H9 (cell line): ENCODE data around the gene CDC42EP1. TPM values are rescaled to one million over a fixed set of nuclear protein-coding genes. Genes with fewer than 3 reads are reported as not detected.

ENCODE experiments used
- DNase-seq: peaks from one replicate; pipeline ENCODE4 v3.0.0-alpha.2; 2017
- H2AFZ ChIP-seq: one replicate; pipeline ENCODE4 v1.6.1; 2013; ENCODE audit warnings: mild to moderate bottlenecking, low read length, control low read depth, moderate library complexity
- H2AK5ac ChIP-seq: 2 replicates; pipeline ENCODE4 v1.6.1; 2013; ENCODE audit warnings: low read length, control low read depth, mixed read lengths; ENCODE audit not compliant: insufficient read length
- H2BK120ac ChIP-seq: one replicate; pipeline ENCODE4 v1.6.1; 2013; ENCODE audit warnings: low read depth, mild to moderate bottlenecking, low read length, control low read depth, inconsistent platforms; ENCODE audit not compliant: poor library complexity, severe bottlenecking
- H2BK12ac ChIP-seq: 2 replicates; pipeline ENCODE4 v1.6.1; 2013; ENCODE audit warnings: low read length, control low read depth, mixed read lengths, low read depth; ENCODE audit not compliant: insufficient read length
- H2BK15ac ChIP-seq: 2 replicates; pipeline ENCODE4 v1.6.1; 2013; ENCODE audit warnings: low read depth, low read length, control low read depth
- H2BK20ac ChIP-seq: one replicate; pipeline ENCODE4 v1.6.1; 2013; ENCODE audit warnings: low read depth, mild to moderate bottlenecking, low read length, control low read depth, inconsistent platforms; ENCODE audit not compliant: poor library complexity, severe bottlenecking
- H2BK5ac ChIP-seq: 2 replicates; pipeline ENCODE4 v1.6.1; 2013; ENCODE audit warnings: low read length, control low read depth, mixed read lengths; ENCODE audit not compliant: insufficient read length
- H3K14ac ChIP-seq: 2 replicates; pipeline ENCODE4 v1.6.1; 2013; ENCODE audit warnings: low read length, control low read depth; ENCODE audit not compliant: insufficient read depth
- H3K18ac ChIP-seq: 2 replicates; pipeline ENCODE4 v1.6.1; 2013; ENCODE audit warnings: low read depth, mild to moderate bottlenecking, mixed read lengths, low read length, control low read depth; ENCODE audit not compliant: insufficient read length
- H3K23ac ChIP-seq: 2 replicates; pipeline ENCODE4 v1.6.1; 2013; ENCODE audit warnings: low read length, control low read depth, mixed read lengths, low read depth; ENCODE audit not compliant: insufficient read length
- H3K23me2 ChIP-seq: 2 replicates; pipeline ENCODE4 v1.6.1; 2013; ENCODE audit warnings: low read depth, mild to moderate bottlenecking, mixed read lengths, low read length, control low read depth; ENCODE audit not compliant: insufficient read length, poor library complexity, severe bottlenecking
- H3K27ac ChIP-seq: 2 replicates; pipeline ENCODE4 v1.5.1; 2013; ENCODE audit warnings: low read length, control low read depth, mixed read lengths, low read depth; ENCODE audit not compliant: insufficient read length
- H3K27me3 ChIP-seq: 2 replicates; pipeline ENCODE4 v1.6.1; 2013; ENCODE audit warnings: low read length, control low read depth, inconsistent platforms; ENCODE audit not compliant: insufficient read depth
- H3K4ac ChIP-seq: 2 replicates; pipeline ENCODE4 v1.6.1; 2013; ENCODE audit warnings: low read depth, mild to moderate bottlenecking, control low read depth, inconsistent platforms, low read length, moderate library complexity
- H3K4me1 ChIP-seq: 2 replicates; pipeline ENCODE4 v1.6.1; 2013; ENCODE audit warnings: low read length, control low read depth, inconsistent platforms; ENCODE audit not compliant: insufficient read depth
- H3K4me2 ChIP-seq: 2 replicates; pipeline ENCODE4 v1.6.1; 2013; ENCODE audit warnings: low read length, control low read depth, mixed read lengths; ENCODE audit not compliant: insufficient read length, insufficient read depth
- H3K56ac ChIP-seq: 2 replicates; pipeline ENCODE4 v1.6.1; 2013; ENCODE audit warnings: low read depth, mild to moderate bottlenecking, mixed read lengths, low read length, control low read depth; ENCODE audit not compliant: insufficient read length
- H3K79me1 ChIP-seq: 2 replicates; pipeline ENCODE4 v1.6.1; 2013; ENCODE audit warnings: low read depth, mild to moderate bottlenecking, moderate library complexity, low read length, control low read depth, inconsistent platforms; ENCODE audit not compliant: insufficient read depth, poor library complexity, severe bottlenecking
- H3K79me2 ChIP-seq: 2 replicates; pipeline ENCODE4 v1.6.1; 2013; ENCODE audit warnings: low read length, control low read depth, inconsistent platforms; ENCODE audit not compliant: insufficient read depth
- H3K9ac ChIP-seq: 2 replicates; pipeline ENCODE4 v1.6.1; 2013; ENCODE audit warnings: low read length, control low read depth, mixed read lengths; ENCODE audit not compliant: insufficient read length; ENCODE audit errors: extremely low read depth
- H3K9me3 ChIP-seq: one replicate; pipeline ENCODE4 v1.6.1; 2013; ENCODE audit warnings: low read depth, low read length, inconsistent platforms; ENCODE audit not compliant: control insufficient read depth
- H3T11ph ChIP-seq: one replicate; pipeline ENCODE4 v1.6.1; 2013; ENCODE audit warnings: mild to moderate bottlenecking, low read length, control low read depth, inconsistent platforms
- H4K20me1 ChIP-seq: one replicate; pipeline ENCODE4 v1.6.1; 2013; ENCODE audit not compliant: control insufficient read depth, insufficient read length, insufficient read depth
- H4K5ac ChIP-seq: 2 replicates; pipeline ENCODE4 v1.6.1; 2013; ENCODE audit warnings: low read depth, mild to moderate bottlenecking, mixed read lengths, low read length, control low read depth; ENCODE audit not compliant: insufficient read length
- H4K8ac ChIP-seq: replicated peaks from 2 replicates; pipeline ENCODE4 v1.6.1; 2013; ENCODE audit warnings: low read length, control low read depth, mixed read lengths, low read depth; ENCODE audit not compliant: insufficient read length
- H4K91ac ChIP-seq: 2 replicates; pipeline ENCODE4 v1.6.1; 2013; ENCODE audit warnings: low read depth, mild to moderate bottlenecking, moderate library complexity, mixed read lengths, low read length, control low read depth; ENCODE audit not compliant: insufficient read length
- H3K27ac Mint-ChIP-seq, 3 experiments: 2 replicates in 2 of 3; 3 replicates in 1 of 3; pipeline ENCODE4 v1.8.0; 2020 to 2021; ENCODE audit warnings: mixed read lengths in 3 of 3, mild to moderate bottlenecking in 1 of 3, moderate library complexity in 1 of 3
- H3K27me3 Mint-ChIP-seq: 2 replicates; pipeline ENCODE4 v1.8.0; 2021; ENCODE audit warnings: low read depth, mild to moderate bottlenecking, moderate library complexity, mixed read lengths
- H3K36me3 Mint-ChIP-seq, 3 experiments: 2 replicates in 2 of 3; 3 replicates in 1 of 3; pipeline ENCODE4 v1.8.0; 2020 to 2021; ENCODE audit warnings: low read depth in 3 of 3, mixed read lengths in 3 of 3; ENCODE audit not compliant: insufficient read depth in 1 of 3
- H3K4me1 Mint-ChIP-seq, 2 experiments: 2 replicates each; pipeline ENCODE4 v1.8.0; 2020; ENCODE audit warnings: mixed read lengths in 2 of 2
- H3K4me3 Mint-ChIP-seq, 2 experiments: 2 replicates in 1 of 2; 3 replicates in 1 of 2; pipeline ENCODE4 v1.8.0; 2020 to 2021; ENCODE audit warnings: mild to moderate bottlenecking in 2 of 2, mixed read lengths in 2 of 2, moderate library complexity in 1 of 2
- H3K9me3 Mint-ChIP-seq, 2 experiments: 2 replicates in 1 of 2; 3 replicates in 1 of 2; pipeline ENCODE4 v1.8.0; 2020; ENCODE audit warnings: mild to moderate bottlenecking in 2 of 2, mixed read lengths in 2 of 2, moderate library complexity in 1 of 2
- CTCF ChIP-seq: fragments of 200-600 bp; sonication (generic); conservative IDR thresholded peaks from 3 replicates; pipeline ENCODE4 v1.8.0; 2021; ENCODE audit warnings: antibody characterized with exemption, mild to moderate bottlenecking
- WGBS: extraction: QIAGEN DNeasy Blood & Tissue Kit; methylation state at CpG from one replicate; pipeline ENCODE4 v1.1.7; 2013; ENCODE audit warnings: missing lambda C conversion rate, low lambda C conversion rate, mixed read lengths; ENCODE audit not compliant: insufficient read length; ENCODE audit errors: extremely low coverage; 5-methylcytosine and 5-hydroxymethylcytosine counted together
- total RNA-seq: library from RNA; stranded (reverse); gene quantifications from 2 replicates; pipeline ENCODE4 v1.2.1, GENCODE V29; 2021

The CDC42EP1 gene
- total RNA-seq, 1 experiment from 2014 or later: 23.0 TPM

GRCh38 chr22:37520776-37521191, 39.5 kb upstream of the CDC42EP1 start:
- Histone ChIP-seq H2BK15ac (no peak overlapping the region), H3K27ac (no peak overlapping the region), H3K18ac (no peak overlapping the region), H3K9me3 (no peaks in the 10 kb centered on the region), H2BK20ac (no peak overlapping the region), H3K4me1 (no peaks in the 10 kb centered on the region; the same call in 1 of the 2 replicates), H4K91ac (no peak overlapping the region), H4K20me1 (no peaks in the 10 kb centered on the region), H3K23me2 (peaks cover 4% of the 10 kb centered on the region), H4K5ac (no peak overlapping the region), H3K27me3 (no peaks in the 10 kb centered on the region; the same call in 1 of the 2 replicates), H3K14ac (no peak overlapping the region), H3T11ph (no peak overlapping the region), H4K8ac (no peak overlapping the region), H3K9ac (no peak overlapping the region), H2BK120ac (no peak overlapping the region), H3K4ac (no peak overlapping the region), H3K79me1 (no peaks in the 10 kb centered on the region), H2BK5ac (no peak overlapping the region), H3K79me2 (no peaks in the 10 kb centered on the region), H2AK5ac (no peak overlapping the region), H3K56ac (no peak overlapping the region), H2BK12ac (no peak overlapping the region), H3K23ac (no peak overlapping the region), H2AFZ (no peak overlapping the region), H3K4me2 (no peak overlapping the region)
- H3K4me1 Mint-ChIP-seq: peaks cover 10 to 16% of the 10 kb centered on the region in 2 experiments
- H3K4me3 Mint-ChIP-seq: peak overlapping the region in 1 of 2 experiments; percentile 55; a peak in 2 of 5 replicates
- no CpG with 5 or more reads among the region's 10 CpGs for WGBS
- DNase-seq: no peak
- peaks cover 44% of the 10 kb centered on the region for H3K27me3 Mint-ChIP-seq
- peaks cover 0 to 4% of the 10 kb centered on the region in 2 experiments; a peak in 1 of 5 replicates for H3K9me3 Mint-ChIP-seq
- peaks cover 0 to 8% (median 5%) of the 10 kb centered on the region in 3 experiments; a peak in 4 of 7 replicates for H3K36me3 Mint-ChIP-seq
- TF ChIP-seq CTCF: no peak
- H3K27ac Mint-ChIP-seq: no peak overlapping the region
